Kidney tubule cell (primary cell): ENCODE results near the gene LYSMD3.

Experiments
- DNase-seq: peaks from one replicate; pipeline ENCODE4 v3.0.0-alpha.2; 2018; ENCODE audit warnings: low spot score

The LYSMD3 gene

DNA sequence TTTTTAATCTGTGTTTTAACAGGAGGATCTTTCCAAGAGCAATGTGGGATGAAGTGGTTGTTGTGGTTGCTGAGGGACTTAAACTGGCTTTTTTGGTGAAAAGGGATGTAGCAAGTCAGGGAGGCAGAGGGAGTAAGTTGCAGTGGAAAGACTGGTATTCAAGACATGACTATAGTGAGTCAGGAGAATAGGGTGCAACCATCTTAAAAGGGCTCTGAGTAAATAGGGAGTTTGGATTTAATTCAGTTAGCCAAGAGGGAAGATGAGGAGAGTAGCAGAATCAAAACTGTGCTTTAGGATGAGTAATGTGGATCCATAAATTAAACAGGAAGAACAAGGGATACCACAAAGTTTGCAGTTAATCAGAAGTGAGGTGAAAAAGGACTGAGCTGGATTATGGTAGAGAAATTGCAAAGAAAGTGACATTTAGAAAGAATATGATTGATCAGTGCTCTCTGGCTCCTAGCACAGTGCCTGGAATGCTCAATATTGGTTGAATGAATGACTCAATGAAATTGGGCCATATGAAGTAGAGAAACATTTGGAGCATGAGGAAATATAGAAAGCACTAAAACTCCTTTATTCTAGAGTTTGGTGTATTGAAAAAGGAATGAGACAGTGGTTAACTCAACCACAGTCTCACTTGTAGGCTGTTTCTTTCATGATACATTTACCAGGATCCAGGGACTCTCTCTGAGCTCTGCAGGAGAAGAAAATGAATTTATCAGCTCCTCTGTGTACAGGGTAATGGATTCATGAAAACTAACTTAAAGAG is 49.6 kb downstream of the LYSMD3 start:
- no peak for DNase-seq

DNA sequence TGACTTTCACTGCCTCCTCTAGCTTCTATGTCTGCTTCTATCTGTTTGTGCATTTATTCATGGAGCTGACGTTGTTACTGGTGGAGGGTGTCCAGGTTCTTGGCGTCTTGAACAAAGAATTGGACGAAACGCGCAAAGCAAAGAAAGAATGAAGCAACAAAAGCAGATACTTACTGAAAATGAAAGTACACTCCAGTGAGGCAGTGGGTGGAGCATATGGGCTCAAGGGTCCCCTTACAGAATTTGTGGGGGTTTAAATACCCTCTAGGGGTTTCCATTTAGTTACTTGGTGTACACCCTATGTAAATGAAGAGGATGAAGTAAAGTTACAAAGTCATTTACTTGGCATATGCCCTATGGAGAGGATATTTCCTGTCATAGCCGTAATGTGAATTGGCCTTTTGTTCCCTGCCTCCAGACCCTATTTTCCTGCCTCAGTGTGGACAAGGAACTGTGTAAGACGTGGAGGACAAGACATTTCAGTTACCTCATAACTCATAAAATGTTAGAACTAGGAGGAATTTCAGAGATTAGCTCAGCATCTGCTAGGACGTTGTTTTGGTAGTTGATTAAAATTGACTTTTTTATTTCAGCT is 51.7 kb downstream of the LYSMD3 start:
- DNase-seq, result no peak

DNA sequence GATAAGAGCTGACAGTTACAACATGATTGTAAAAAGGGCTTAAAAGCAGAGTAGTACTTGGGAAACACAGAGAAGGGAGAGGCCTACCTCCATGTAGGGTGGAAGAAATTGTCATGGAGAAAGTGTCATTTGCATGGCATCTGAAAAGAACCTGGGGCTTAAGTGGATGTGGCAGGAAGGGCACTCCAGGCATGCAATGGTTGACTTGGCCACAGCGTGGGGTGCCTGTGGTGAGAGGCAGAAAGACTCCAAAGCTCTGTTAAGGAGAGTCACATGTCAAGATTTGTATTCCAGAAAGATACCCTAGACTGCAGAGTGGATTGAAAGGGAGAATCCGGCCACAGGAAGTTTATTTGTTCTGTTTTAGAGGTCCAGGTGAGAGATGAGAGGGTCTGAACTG is 52.3 kb downstream of the LYSMD3 start:
- DNase-seq, result peak; percentile 18

DNA sequence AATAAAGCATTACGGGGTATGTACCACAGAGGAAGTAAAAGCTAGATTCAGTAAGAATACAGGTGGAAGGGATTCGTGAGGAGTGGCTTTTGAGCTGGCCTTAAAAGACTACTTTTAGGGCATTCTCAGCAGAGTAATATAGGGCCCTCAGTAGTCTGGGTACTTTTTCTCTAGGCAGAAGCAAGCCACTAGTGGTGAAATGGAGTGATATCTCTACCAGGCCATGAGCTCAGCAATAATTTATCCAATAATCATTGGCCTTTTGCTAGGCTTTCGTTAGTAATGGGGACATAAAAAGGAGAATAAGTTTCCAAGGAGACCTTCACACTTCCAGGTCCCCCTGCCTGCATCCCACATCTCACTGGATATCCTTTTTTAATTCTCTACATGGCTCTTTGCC is 53.0 kb downstream of the LYSMD3 start:
- DNase-seq, result no peak

DNA sequence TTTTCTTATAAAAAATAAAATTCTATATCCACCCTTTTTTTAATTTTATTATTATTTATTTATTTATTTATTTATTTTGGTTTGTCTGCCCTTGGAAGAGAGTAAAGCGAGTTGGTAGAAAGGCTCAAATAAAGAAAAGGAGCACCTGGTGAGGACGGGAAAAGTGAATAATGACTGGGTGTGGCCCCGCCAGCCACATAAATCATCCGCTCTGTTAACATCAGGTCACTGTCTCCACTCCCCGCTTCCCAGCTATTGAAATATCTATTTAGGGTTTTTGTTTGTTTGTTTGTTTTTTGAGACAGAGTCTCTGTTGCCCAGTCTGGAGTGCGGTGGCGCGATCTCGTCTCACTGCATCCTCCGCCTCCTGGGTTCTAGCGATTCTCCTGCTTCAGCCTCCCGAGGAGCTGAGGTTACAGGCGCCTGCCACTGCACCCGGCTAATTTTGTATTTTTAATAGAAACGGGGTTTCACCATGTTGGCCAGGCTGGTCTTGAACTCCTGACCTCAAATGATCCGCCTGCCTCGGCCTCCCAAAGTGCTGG is 53.9 kb downstream of the LYSMD3 start:
- DNase-seq, result no peak

DNA sequence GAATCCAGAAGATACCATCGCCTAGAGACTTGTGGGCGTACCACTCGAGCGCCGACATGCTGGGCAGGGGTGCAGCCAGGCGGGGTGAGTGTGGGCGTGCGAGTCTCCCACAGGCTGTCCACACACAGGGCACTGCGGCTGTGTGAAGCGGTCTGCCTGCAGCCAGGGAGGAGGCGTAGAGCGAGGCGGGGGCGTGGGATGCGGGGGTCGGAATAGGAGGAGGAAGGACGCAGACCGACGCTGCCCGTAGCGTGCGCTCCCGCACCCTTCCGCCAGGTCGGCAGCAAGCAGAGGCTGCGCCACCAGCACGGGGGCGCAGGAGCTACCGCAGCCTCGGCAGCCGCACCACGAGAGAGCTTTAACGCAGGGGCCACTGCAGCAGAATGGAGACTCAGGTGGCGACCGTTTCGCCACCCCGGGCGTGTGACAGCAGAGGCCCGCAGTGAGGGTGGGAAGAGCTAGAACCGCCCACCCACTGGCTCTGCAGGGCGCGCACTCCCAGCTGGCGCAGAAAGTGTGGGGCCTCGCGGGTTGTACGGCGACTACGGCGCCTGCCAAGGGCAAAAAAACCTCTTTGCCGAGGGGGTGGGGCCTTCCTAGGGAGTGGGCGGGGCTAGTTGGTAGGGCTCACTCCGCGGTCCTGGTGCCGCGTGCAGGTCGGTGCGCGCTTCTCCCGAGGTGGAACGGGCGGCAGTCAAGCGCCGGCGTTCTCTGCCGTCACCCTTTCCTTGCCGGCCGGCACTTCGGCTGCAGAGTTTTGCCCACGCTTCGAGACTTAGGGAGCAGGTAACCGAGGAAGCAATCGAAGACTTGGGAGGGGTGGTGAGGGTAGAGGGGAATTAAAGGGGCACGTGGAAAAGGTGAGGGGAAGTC is 54.9 kb downstream of the LYSMD3 start, which contains the start of the genes MBLAC2 and POLR3G:
Gene MBLAC2, minus strand, starts transcription at position 537 of the 873 bp plus-strand sequence. Its CDS starts 479 bp downstream, at position 58.
Gene POLR3G, plus strand, starts transcription at position 630 of the 873 bp plus-strand sequence. CDS start 10,704 bp downstream, outside the sequence.
- DNase-seq, result peak; percentile 94

DNA sequence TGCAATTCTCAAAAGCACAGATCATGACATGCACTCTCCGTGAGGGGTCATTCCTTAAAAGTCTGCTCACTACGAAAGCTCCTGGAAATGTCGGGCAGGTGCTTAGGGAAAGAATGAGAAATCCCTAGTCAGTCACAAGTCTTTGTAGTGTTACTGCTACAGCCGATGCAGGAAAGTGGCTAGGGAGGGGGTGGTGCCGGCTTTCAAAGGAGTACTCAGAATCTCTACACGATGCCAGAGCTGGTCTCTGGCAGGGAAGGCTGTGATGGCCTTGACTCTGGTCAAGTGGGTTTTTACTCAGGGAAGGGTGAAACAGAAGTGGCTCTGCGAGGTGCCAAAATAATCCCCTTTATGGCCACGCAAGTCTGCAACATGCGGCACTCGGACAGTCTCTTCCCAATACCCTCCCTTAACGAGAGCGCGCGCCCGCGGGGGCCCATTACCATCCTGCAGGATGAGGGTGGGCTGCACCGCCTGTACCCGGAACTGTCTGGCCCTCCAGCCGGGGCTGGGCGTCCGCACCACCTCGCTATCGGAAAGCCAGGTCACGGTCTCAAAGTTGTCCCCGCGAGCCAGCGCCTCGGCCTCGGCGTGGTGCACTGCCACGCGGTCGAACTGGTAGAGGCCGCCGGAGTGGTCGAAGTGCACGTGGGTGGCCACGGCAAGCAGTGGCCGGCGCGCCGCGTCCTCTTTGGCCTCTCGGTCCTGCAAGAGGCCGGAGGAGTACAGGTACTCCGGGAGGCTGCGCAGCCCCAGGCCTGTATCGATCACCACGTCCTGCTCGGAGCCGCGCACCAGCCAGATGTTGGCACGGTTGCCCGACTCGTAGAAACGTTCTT is 55.8 kb downstream of the LYSMD3 start:
- DNase-seq, result peak; percentile 48

DNA sequence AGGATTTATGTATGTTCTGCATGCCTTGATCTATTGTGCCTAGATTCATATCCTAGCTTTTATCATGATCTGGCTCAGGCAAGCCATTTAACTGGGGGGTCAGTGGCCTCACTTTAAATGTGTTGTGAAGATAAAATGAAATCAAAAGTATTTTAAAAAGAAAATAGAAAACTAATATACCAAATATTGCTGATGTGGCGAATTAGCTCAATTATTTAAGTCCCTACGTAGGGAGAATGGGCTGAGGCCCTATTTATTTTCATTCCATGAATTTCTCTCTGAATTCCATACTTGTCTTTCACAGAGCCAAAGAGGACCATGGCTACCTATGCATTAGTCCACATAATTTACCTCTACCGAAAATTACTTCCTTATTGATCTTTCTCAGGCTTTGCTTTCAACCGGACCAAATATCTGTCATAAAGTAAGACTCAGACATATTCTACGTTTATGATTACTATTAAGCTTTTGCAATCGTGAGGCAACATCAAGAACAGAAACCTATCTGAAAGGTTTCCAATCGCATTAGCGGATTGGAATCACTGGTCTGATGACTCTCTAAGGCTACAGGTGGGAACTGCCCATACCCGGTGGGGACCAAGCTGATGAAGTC is 56.5 kb downstream of the LYSMD3 start:
- DNase-seq, result no peak
